AG10803 (cell line): ENCODE results near the gene SCD5.
A peak's percentile ranks its signal among the peaks of the same experiment; 100 is the strongest.

Source experiments
- DNase-seq: peaks from one replicate; pipeline ENCODE4 v3.0.0; 2010; ENCODE audit warnings: low read depth
- H3K4me3 ChIP-seq: 2 replicates; pipeline ENCODE4 v1.5.1; 2011; ENCODE audit warnings: mild to moderate bottlenecking, low read length, control low read depth
- TF ChIP-seq, protein P1 (sequence below): conservative IDR thresholded peaks from 2 replicates; pipeline ENCODE4 v1.5.1; 2011; ENCODE audit warnings: mild to moderate bottlenecking, low read length, control low read depth, inconsistent platforms

The SCD5 gene

GRCh38 chr4:82666970-82667665 is 131.5 kb downstream of the SCD5 start:
- no peak for DNase-seq
- TF ChIP-seq, protein P1, sequence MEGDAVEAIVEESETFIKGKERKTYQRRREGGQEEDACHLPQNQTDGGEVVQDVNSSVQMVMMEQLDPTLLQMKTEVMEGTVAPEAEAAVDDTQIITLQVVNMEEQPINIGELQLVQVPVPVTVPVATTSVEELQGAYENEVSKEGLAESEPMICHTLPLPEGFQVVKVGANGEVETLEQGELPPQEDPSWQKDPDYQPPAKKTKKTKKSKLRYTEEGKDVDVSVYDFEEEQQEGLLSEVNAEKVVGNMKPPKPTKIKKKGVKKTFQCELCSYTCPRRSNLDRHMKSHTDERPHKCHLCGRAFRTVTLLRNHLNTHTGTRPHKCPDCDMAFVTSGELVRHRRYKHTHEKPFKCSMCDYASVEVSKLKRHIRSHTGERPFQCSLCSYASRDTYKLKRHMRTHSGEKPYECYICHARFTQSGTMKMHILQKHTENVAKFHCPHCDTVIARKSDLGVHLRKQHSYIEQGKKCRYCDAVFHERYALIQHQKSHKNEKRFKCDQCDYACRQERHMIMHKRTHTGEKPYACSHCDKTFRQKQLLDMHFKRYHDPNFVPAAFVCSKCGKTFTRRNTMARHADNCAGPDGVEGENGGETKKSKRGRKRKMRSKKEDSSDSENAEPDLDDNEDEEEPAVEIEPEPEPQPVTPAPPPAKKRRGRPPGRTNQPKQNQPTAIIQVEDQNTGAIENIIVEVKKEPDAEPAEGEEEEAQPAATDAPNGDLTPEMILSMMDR = no peak
- H3K4me3 ChIP-seq = no peak overlapping the region

DNA sequence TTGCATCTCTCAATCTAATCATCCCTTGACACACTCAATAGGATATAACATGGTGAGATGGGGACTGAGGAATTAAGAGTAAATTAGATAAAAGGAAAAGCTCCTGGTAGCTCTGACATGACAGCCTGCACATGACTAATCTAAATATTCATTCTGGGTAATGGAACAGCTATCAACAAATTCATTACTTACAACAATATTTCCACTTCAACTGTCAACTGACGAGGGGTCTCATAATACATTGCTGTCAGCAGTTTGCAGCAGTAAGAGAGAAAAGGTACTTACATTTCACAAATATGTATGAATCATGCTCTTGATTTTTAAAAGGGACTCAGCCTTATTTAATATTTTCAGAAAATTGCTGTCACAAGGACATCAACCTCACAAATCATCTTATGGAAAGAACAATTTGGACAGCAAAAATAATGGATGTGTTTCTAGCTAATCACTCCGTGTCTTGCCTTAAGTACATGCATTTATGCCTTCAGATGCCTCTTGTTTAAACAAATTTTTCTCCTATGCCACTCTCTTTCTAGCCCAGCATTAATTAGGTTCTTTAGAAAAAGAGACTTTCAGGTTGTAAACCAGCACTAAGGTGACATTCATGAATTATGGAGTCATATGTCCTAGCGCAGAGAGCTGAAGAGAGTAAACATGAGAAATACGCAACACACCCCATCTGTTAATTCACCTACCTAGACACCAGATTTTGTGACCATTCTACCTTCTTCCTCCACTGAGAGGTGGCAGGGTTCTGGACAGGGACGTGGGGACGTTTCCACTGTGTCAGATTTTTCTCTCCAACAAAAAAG is 137.2 kb downstream of the SCD5 start:
- TF ChIP-seq, protein P1 = no peak
- no peak for DNase-seq
- no peak overlapping the region for H3K4me3 ChIP-seq

- no peak overlapping the region for H3K4me3 ChIP-seq
- TF ChIP-seq, protein P1 = no peak
- DNase-seq = peak; percentile 28
Observed at GRCh38 chr4:82652062-82652461, 146.5 kb downstream of the SCD5 start.

GRCh38 chr4:82650868-82651267 is 147.7 kb downstream of the SCD5 start:
- TF ChIP-seq, protein P1 = no peak
- H3K4me3 ChIP-seq = no peak overlapping the region
- no peak for DNase-seq

GRCh38 chr4:82648356-82648755 is 150.2 kb downstream of the SCD5 start:
- DNase-seq = no peak
- TF ChIP-seq, protein P1 = no peak
- H3K4me3 ChIP-seq = no peak overlapping the region

DNA sequence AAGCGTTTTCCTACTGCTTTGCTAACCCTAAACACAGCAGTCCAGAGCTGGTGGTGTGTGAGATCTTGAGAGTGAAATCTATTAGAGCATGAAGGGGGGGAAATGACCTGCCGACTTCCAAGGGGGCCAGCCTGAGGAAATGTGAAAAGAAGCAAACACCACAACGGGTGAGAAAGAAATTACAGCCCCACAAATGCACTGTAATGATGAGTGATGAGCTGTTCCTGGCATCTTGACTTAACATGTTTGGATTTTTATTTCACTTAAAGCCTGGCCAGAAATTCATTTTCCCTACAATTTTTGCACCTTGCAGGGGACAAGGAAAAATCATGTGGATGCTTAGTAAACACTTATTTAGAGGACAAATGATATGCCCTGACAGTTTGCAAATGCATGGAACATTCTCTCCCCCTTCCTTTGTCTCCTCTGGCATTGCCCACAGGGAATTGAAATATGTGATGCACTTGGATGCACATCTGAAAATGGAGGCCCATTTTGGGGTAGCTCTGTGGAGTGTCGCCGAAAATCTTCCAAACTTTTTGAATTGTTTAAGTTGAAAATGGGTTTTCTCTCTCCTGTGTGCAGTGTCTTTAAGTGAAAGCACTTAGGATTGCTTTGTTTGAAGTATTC is 152.5 kb downstream of the SCD5 start:
- TF ChIP-seq, protein P1 = no peak
- no peak overlapping the region for H3K4me3 ChIP-seq
- DNase-seq = no peak
